Coronary artery (tissue), 2 donors: ENCODE data around the gene CDH13.

Source experiments
- DNase-seq: peaks from one replicate; pipeline ENCODE4 v3.0.0-alpha.2; 2017; ENCODE audit warnings: low spot score
- H3K27ac ChIP-seq, 2 donors: fragments of 200-600 bp; sonication (generic); one replicate each; pipeline ENCODE4 v1.5.1; 2016 to 2019
- H3K4me3 ChIP-seq: fragments of 200-600 bp; sonication (generic); 2 replicates; pipeline ENCODE4 v1.5.1; 2016; ENCODE audit warnings: mild to moderate bottlenecking, moderate library complexity
- TF ChIP-seq, protein P1 (sequence below): fragments of 200-600 bp; sonication (generic); IDR thresholded peaks from one replicate; pipeline ENCODE4 v1.5.1; 2019; ENCODE audit warnings: antibody characterized with exemption

The CDH13 gene

DNA sequence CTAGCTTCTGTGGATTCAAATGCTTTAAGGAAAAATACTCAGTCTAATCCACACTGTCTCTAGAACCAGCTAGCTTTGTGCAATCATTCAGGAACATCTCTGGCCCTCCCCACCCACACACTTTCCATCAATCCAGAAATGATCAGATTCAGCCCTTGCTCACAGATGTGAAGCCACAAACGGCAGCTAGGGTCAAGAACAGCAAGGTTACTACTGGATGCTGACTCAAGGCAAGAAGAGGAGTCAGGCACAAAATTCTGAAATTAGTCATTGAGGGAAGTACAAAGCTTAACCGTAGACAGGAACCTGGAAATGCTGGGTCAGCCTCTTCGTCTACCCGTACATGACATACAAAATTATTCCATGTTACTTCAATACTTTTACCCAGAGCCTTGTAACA is 174.6 kb downstream of the CDH13 start:
- TF ChIP-seq, protein P1, sequence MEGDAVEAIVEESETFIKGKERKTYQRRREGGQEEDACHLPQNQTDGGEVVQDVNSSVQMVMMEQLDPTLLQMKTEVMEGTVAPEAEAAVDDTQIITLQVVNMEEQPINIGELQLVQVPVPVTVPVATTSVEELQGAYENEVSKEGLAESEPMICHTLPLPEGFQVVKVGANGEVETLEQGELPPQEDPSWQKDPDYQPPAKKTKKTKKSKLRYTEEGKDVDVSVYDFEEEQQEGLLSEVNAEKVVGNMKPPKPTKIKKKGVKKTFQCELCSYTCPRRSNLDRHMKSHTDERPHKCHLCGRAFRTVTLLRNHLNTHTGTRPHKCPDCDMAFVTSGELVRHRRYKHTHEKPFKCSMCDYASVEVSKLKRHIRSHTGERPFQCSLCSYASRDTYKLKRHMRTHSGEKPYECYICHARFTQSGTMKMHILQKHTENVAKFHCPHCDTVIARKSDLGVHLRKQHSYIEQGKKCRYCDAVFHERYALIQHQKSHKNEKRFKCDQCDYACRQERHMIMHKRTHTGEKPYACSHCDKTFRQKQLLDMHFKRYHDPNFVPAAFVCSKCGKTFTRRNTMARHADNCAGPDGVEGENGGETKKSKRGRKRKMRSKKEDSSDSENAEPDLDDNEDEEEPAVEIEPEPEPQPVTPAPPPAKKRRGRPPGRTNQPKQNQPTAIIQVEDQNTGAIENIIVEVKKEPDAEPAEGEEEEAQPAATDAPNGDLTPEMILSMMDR = no peak
- DNase-seq = no peak
- Histone ChIP-seq H3K4me3 (no peak overlapping the region), H3K27ac (no peak overlapping the region)

DNA sequence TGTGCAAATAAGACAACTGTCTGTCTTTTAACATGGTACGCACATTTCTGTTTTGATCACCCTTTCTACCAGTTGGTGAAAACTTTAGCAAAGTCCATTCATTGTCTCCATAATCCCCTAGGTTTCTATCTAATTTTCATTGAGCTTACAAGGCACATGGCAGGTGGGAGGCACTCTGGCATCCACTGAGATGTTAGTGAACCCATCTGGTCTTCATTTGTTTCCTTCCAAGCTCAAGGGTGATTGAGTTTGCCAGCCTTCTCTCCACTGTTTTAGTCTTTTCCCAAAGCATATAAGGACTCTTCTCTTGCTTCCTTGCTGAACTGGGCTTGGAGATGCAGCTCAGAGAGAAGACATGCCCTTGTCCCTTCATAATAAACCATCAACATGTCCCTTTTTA is 179.1 kb downstream of the CDH13 start:
- no peak overlapping the region for H3K27ac ChIP-seq
- no peak for DNase-seq
- TF ChIP-seq, protein P1 = no peak
- H3K4me3 ChIP-seq = no peak overlapping the region

DNA sequence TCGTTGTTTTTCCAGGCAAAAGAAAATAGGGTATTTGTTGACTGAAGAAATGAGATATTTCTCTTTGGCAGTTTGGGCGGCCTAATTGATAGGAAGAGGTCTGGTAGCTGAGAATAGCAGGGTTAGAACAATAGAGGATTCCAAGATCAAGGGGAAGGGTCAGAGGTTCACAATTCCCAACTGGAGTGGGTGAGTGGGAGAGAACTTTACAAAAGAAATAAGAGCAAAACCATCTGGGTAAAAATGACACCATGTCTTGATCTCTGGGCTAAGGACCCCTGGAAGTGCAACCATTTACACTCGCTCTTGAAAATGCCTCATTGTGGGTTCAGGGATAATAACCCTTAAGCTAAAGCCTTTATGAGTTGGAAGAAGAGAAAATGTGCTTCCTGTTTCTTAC is 180.5 kb downstream of the CDH13 start:
- TF ChIP-seq, protein P1 = no peak
- no peak for DNase-seq
- Histone ChIP-seq H3K27ac (no peak overlapping the region), H3K4me3 (no peak overlapping the region)

DNA sequence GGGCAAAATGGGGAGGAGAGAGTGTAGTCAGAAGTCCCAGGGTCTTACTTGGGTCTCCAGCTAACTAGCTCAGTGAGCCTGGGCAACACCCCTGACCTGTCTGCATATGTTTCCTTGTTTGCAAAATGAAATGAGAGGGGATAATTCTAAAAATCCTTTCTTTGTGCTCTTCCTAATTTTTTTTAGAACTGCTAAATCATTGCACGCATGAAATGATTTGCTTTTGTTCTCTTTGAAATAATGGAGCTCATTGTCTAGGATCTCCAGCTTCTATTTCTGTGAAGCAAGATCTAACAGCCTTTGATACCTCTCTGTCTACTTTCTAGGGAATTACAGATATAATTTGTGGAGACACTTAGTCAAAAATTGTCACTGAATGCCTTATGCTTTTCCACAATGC is 181.3 kb downstream of the CDH13 start:
- no peak overlapping the region for H3K27ac ChIP-seq
- DNase-seq = no peak

DNA sequence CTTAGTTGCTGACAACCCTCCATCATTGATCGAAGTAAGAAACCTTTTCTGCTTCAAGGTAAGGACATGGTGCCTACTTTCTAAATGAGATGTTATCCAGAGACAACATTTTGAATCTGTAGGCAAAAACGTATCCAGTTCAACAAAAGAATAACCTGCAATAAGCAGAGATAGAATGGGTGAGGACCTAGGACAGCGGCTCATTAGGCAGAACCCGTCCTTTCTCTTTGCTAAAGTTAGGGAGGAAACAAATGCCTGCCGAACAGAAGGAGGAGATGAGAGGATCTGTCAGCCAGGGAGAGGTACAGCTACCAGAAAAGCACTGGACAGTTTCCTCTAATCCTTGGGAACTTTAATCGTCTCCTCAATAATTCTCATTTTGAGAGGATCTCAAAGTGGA is 183.3 kb downstream of the CDH13 start:
- TF ChIP-seq, protein P1 = no peak
- Histone ChIP-seq H3K4me3 (no peak overlapping the region), H3K27ac (no peak overlapping the region)
- DNase-seq = no peak

More for the DNA sequence above, 181.3 kb downstream of the CDH13 start:
- TF ChIP-seq, protein P1 = no peak
- H3K4me3 ChIP-seq = no peak overlapping the region

DNA sequence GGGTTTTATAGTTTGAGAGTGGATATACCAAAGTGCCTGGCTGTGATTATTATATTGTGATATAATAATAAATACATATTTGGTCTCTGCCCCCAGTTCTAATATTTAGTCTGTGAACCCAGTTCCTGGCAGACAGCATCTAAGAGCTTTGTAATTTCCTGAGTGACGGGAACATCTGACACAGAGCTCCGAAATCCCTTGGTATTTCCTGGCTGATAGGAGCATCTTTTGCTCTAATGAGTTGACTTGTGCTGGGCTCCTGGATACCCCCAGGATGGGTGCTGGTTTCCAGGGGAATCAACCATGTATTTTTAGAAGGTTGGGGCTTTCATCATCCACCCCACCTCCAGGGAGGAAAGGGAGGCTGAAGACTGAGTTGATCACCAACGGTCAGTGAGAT is 187.3 kb downstream of the CDH13 start:
- DNase-seq = no peak
- H3K27ac ChIP-seq = no peak overlapping the region
- TF ChIP-seq, protein P1 = no peak
- H3K4me3 ChIP-seq = no peak overlapping the region

DNA sequence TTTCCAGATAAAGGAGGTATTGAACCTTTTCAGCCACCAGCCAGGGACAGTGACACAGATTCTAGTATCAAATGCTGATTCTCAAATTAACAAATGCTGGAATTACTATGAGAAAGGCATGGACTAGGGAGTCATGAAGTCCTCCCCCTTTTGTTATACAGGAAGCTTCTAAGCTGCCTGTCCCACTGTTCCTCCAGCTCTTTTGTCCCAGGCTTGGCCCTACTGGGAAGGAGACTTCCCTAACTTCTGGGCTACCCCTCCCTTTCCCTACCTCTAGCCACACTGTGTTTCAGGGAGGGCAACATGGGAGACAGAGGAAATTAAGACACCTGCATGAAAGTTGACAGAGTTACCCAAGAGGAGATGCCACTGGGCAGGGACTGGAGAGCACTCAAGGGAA is 192.5 kb downstream of the CDH13 start:
- Histone ChIP-seq H3K4me3 (no peak overlapping the region), H3K27ac (no peak overlapping the region)
- DNase-seq = no peak
- TF ChIP-seq, protein P1 = no peak
